Measurements from ENCODE around the gene SLTM.
A peak's percentile ranks its signal among the peaks of the same experiment; 100 is the strongest.
"Not testable (repeated sequence)": the region's sequence is repeated elsewhere in the genome, so short reads cannot be mapped to it uniquely, and the experiment has no call there.

Gene SLTM

DNA sequence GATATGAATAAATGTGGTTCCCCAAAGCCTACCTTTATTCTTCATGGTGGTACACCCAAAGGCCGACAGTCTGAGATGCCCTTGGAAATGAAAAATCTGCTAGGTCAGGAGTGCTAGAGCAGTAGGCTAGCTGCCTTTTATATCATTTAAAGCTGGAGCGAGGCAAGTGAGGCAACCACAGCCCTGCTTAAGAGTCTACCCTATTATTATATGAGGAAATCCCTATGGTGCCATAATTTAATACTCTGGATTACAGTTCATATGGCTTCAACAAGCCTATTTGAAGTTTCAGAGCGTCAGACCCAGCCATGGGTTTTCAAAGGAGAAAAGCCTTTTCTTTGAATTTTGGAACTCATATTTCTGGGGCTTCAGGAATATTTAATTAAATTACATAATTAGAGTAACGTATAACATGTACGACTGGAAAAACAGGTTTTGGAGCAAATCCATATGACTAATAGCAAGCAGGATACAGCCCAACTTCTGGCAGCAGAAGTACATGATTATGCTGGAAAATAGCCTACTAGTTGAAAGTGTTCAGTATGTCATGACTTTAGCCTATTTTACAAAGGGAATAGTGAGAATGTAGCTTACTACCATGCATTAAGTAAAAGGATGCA lies 18.0 kb upstream of the SLTM start:
- DNase-seq (ENCODE audit: insufficient read length, low spot score) (no peak), FAIRE-seq (peak; percentile 60)
- TF ChIP-seq POLR2A (IDR thresholded peaks at IDR 0.05; ENCODE audit: low read depth, low read length), result no peak

DNA sequence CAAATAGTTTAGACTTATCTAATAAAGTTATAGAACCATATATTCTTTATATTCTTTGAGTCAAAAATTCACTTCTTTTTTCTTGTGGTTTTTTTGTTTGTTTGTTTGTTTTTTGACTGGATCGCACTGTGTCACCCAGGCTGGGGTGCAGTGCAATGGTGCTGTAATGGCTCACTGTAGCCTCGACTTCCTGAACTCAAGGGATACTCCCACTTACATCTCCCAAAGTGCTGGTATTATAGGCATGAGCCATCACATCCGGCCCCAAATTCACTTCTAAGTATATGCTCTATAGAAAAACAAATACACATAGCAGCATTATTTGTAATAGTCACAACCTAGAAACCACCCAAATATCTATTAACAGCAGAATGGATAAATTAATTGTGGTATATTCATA lies 13.7 kb upstream of the SLTM start:
- no peak for DNase-seq (ENCODE audit: insufficient read length, low spot score)
- no peak for TF ChIP-seq POLR2A (IDR thresholded peaks at IDR 0.05; ENCODE audit: low read depth, low read length)
- no peak for FAIRE-seq

DNA sequence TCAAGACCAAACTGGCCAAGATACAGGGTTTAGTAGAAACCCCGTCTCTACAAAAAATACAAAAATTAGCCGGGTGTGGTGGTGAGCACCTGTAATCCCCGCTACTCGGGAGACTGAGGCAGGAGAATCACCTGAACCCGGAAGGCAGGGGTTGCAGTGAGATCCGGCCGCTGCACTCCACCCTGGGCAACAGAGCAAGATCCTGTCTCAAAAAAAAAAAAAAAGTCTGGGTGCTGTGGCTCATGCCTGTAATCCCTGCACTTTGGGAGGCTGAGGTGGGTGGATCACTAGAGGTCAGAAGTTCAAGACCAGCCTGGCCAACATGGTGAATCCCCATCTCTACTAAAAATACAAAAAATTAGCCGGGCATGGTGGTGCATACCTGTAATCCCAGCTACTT lies 1.5 kb upstream of the SLTM start:
- DNase-seq (ENCODE audit: insufficient read length, low spot score); FAIRE-seq: not testable (repeated sequence)

DNA sequence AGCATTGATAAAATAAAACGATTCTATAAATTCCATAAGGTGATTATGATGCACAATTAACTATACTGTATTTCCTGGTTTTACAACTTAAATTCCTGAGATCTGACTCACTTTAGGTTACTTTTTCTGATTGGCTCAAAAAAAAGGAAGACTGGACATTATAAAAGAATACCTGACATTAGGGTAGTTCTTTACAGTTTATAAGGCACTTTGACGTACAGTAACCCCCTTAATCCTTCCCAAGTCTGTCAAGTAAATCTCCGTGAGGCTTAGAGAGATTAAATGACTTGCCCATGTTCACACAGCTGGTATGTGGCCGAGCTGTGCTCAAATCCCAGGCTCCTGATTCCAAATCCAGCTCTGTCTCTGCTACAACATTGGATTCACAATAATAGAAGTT lies 1.0 kb upstream of the SLTM start:
- TF ChIP-seq POLR2A (IDR thresholded peaks at IDR 0.05; ENCODE audit: low read depth, low read length), result no peak
- FAIRE-seq (no peak), DNase-seq (ENCODE audit: insufficient read length, low spot score) (no peak)

DNA sequence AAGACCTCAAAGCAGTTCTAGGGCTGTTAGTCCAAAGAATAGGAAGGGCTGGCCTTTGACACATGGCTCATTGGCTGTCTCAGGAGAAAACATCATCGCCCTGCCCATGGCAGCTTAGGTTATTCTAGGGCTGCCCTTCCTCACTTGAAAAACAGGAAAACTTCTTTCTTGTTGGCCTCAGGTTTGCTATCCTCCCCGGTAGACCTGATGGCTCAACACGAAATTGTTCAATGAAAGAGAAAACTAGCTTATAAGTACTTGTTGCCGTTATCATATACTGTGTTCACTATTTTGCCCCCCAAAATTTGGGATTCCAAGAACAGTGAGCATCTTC lies 602 bp upstream of the SLTM start:
- DNase-seq (ENCODE audit: insufficient read length, low spot score), result no peak
- TF ChIP-seq POLR2A (IDR thresholded peaks at IDR 0.05; ENCODE audit: low read depth, low read length), result no peak
- no peak for FAIRE-seq

DNA sequence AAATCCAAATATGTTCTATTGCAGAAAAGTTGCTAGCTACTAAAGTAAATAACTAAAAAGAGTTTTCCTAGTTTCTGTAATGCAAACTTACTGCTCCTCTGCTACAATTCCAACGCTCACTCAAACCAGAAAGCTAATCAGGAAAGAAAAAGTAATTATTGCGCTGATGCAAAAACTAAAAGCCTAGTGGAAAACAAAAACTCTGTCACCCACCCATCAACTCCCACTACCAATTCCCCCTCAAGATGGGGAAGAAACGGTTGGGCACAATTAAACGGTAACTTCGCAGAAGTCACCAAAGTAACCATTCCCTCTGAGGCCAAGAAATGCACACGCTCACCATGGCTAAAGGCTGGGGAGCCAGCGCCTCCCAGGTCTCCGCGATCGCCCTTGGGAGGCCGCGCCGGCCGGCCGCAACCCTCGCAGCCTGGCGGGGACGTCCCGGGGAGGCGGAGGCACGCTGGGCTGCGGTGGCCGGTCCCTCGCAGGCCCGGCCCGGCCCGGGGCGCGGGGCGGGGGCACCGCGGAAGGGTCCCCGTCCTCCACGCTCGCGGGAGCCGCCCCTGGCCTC lies 684 bp downstream of the SLTM start:
- TF ChIP-seq POLR2A (IDR thresholded peaks at IDR 0.05; ENCODE audit: low read depth, low read length), result no peak
- DNase-seq (ENCODE audit: insufficient read length, low spot score) (no peak), FAIRE-seq (no peak)

DNA sequence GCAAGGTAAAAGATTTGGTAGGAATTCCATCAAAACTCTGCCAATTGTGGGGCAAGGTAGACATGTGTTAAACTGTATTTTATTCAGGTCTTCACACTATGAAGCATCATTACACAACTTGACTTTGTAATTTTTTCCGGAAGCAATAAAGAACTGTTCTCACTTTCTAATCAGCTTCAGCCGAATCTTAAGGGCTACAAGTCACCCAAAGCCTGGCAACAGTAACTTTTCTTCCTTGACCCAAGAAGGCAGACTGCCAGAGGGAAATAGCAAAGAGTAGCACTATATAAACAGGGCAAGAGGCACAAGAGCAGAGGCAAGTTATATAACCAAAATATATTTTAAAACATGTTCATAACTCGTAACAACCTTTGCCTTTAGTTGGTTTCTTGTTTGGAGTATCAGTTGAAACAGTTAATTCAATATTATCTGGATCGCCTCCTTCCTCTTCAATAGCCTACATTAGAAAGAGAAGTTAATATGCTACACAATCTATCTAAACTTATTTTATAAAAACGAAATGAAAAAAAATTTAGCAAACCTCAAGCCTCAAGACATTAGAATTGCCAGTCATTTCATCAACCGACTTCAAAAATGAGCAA lies 1.4 kb downstream of the SLTM start:
- FAIRE-seq (no peak), DNase-seq (ENCODE audit: insufficient read length, low spot score) (no peak)
- TF ChIP-seq POLR2A (IDR thresholded peaks at IDR 0.05; ENCODE audit: low read depth, low read length), result no peak

DNA sequence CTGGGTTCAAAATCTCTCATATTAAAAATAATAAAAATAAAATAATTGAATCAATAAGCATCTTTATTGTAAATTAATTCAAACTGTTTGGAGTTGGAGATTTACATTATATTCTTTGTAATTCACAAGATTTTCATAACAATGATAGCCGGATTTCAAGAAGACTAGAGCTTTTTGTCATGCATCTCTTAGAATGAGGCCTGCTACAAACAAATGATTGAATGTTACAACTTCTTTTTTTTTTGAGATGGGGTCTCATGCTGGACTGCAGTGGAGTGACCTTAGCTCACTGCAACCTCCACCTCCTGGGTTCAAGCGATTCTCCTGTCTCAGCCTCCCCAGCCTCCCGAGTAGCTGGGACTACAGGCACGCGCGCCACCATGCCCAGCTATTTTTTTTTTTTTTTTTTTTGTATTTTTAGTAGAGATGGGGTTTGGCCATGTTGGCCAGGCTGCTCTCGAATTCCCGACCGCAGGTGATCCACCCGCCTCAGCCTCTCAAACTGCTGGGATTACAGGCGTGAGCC lies 3.5 kb downstream of the SLTM start:
- no peak for TF ChIP-seq POLR2A (IDR thresholded peaks at IDR 0.05; ENCODE audit: low read depth, low read length)
- FAIRE-seq, result no peak

DNA sequence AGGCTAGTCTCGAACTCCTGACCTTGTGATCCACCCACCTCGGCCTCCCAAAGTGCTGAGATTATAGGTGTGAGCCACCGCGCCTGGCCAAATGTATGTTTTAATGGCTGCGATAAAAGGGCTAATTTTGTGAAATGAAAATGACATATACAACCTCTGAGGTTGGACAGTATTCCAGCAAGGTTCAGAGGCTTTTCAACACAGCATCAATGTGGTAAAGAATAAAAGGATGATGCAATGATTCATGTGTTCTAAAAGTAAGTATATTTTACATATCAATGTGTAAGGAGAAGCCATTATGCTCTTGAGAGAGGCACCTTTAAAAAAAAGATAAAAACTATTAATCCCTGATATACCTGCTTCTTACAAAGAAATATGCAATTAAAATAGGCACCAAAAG lies 6.7 kb downstream of the SLTM start:
- FAIRE-seq (no peak), DNase-seq (ENCODE audit: insufficient read length, low spot score) (no peak)
- no peak for TF ChIP-seq POLR2A (IDR thresholded peaks at IDR 0.05; ENCODE audit: low read depth, low read length)

More for the DNA sequence above, 3.5 kb downstream of the SLTM start:
- DNase-seq (ENCODE audit: insufficient read length, low spot score), result no peak

DNA sequence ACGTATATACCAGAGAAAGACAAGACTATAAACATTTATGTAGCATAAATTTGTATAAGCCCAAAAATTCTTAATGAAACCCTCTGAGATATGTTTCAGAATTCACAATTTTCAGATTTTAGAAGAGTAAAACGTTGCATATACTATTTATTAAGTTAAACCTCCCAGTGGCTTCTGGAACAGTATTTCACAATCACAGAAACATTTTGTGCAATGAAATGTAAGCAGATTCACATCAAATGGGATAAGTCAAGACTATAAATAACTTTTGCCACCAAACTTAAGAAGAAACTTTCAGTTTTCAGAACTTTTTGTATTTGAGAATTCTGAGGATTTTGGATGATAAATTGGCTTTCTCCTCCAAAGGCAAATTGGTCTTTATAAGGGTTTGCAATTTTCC lies 9.2 kb downstream of the SLTM start:
- TF ChIP-seq POLR2A (IDR thresholded peaks at IDR 0.05; ENCODE audit: low read depth, low read length), result no peak
- no peak for FAIRE-seq
- no peak for DNase-seq (ENCODE audit: insufficient read length, low spot score)

DNA sequence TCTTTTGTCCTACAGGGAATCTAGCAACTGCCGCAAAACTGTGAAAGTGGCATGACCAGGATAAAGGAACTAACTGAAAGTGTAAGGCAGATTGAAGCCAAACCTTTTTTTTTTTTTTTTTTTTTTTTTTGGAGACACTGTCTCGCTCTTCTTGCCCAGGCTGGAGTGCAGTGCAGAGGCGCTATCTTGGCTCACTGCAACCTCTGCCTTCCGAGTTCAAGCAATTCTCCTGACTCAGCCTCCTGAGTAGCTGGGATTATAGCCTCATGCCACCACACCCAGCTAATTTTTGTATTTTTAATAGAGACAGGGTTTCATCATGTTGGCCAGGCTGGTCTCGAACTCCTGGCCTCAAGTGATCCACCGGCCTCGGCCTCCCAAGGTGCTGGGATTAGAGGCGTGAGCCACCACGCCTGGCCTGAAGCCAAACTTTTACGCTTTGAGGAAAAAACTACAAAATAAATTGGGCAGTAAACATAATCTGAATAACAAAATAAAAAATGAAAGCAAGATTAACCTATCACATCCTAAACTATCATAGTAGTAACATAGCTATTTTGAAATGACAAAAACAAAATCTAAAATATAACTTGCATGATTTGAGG lies 9.7 kb downstream of the SLTM start:
- no peak for FAIRE-seq
- TF ChIP-seq POLR2A (IDR thresholded peaks at IDR 0.05; ENCODE audit: low read depth, low read length), result no peak
- no peak for DNase-seq (ENCODE audit: insufficient read length, low spot score)

DNA sequence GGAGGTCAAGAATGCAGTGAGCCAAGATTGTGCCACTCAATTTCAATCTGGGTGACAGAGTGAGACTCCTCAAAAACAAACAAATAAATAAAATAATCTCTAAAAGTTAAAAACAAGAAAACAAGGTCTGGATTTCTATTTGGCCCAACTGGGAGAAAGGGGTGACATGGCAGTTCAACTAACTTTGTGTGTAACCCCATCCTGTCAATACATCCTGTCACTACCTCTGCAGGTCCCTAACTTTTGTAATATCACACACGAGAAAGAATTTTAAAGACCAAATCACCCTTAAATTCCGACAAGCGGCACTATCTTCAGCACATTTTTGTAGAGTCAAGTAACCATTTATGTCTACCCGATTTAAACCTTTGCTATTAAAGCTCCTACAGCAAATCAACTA lies 10.2 kb downstream of the SLTM start:
- DNase-seq (ENCODE audit: insufficient read length, low spot score), result no peak
- no peak for TF ChIP-seq POLR2A (IDR thresholded peaks at IDR 0.05; ENCODE audit: low read depth, low read length)
- FAIRE-seq, result no peak

DNA sequence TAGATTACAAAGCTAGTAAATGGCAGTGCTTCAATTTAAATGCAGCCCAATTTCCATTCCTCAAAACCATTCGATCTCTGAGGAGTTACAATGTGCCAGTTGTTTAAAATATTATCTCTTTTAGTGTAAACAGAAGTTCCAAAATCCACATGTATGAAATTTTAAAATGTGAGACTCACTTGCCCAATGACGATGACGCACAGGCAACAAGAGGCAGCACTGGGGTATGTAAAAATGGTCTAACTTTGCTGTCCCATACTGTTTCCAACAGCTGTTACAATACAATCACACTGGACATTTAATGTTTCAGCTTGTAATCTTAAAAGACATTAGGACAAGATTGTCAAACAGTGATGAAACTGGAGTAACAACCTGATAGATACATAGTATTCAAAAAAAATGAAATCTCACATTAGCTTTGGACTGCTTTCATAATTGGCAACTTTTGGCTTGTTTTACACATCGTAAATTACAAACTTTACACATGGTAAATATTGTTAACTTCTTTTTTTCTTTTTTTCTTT lies 12.2 kb downstream of the SLTM start:
- FAIRE-seq (no peak), DNase-seq (ENCODE audit: insufficient read length, low spot score) (no peak)
- no peak for TF ChIP-seq POLR2A (IDR thresholded peaks at IDR 0.05; ENCODE audit: low read depth, low read length)

DNA sequence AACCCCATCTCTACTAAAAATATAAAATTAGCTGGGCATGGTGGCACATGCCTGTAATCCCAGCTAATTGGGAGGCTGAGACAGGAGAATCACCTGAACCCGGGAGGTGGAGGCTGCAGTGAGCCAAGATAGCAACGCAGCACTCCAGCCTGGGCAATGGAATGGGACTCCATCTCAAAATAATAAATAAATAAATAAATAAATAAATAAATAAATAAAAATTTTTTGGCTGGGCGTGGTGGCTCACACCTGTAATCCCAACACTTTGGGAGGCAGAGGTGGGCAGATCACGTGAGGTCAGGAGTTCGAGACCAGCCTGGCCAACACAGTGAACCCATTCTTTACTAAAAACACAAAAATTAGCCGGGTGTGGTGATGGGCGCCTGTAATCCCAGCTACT lies 13.0 kb downstream of the SLTM start:
- FAIRE-seq; DNase-seq (ENCODE audit: insufficient read length, low spot score): not testable (repeated sequence)

DNA sequence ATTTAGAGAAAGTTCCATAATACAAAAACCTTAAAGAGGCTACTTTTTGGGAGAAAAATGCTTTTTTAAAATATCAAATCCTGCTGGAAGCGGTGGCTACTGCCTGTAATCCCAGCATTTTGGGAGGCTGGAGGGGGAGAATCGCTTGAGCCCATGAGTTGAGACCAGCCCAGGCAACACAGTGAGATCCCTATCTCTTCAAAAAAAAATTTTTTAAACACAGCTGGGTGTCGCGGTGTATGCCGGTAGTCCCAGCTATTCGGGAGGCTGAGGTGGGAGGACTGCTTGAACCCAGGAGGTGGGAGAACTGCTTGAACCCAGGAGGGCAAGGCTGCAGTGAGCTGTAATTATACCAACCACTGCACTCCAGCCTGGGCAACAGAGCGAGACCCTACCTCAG lies 14.2 kb downstream of the SLTM start:
- FAIRE-seq (no peak), DNase-seq (ENCODE audit: insufficient read length, low spot score) (no peak)
- no peak for TF ChIP-seq POLR2A (IDR thresholded peaks at IDR 0.05; ENCODE audit: low read depth, low read length)

Data from H54 (cell line).